HG02943 (cell line): ENCODE measurements around the gene TNFRSF12A.
"Not testable (repeated sequence)": the region's sequence is repeated elsewhere in the genome, so short reads cannot be mapped to it uniquely, and the experiment has no call there.

Source experiments
- ATAC-seq: cut with Tn5 transposase; IDR thresholded peaks from one replicate; pipeline ENCODE4 v1.9.1; 2021; ENCODE audit warnings: mild to moderate bottlenecking, low read depth, moderate library complexity; ENCODE audit not compliant: unreplicated experiment

The TNFRSF12A gene

DNA sequence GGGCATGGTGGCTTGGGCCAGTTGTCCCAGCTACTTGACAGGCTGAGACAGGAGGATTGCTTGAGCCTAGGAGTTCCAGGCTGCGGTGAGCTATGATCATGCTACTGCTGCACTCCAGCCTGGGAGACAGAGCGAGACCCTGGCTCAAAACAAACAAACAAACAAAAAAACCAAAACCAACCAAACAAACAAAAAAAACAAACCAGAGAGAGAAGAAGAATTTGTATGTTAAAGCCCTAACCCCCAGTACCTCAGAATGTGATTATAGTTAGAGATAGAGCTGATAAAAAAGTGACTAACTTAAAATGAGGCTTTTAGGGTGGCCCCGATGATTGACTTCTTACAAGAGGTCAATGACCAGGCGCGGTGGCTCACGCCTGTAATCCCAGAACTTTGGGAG, 24.5 kb downstream of the TNFRSF12A start:
- ATAC-seq: no peak

DNA sequence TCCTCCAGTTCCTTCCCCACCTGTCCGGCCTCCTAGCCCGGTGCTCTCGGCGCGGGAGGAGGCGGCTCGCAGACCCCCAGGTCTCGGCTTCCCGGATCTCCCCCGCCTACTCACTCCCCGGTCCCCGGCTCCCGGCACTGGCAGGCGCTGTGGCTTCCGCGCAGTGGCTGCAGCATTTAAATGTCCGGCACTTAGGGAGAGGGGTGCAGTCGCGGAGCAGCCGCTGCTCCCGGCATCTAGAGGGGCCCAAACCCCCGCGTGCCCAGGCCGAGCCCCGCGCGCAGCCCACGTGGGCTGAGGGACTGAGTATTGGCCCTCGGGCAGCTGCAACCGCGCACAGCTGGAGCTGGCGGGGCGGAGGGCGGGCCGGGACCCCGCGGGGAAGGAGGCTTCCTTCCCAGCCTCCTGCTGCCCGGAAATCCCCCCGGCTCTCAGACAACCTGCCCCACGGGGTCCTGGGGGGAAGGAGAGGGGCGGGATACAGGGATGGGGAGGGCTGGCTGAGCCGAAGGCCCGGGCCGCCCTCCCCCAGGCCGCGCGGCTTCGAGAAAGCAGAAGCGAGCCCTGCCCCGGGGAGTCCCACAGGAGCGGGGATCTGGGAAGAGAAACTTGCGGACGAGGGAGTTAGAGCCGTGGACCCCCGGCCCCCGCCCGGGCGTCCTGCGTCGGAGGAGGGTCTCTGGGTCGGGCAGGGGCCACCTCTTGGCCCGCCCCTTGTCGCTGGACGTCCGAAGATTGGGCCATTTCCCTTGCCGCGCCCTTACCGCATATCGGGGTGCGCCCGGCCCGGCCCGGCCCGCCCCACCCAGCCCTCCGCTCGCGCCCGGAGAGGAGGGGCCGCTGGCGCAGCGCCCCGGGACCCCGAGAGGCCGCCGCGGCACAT, 25.8 kb downstream of the TNFRSF12A start, which contains the start of gene MMP25:
Gene MMP25 (plus strand): TSS at position 804 of the 883 bp plus-strand sequence. CDS start 357 bp downstream, outside the sequence.
- no peak for ATAC-seq

DNA sequence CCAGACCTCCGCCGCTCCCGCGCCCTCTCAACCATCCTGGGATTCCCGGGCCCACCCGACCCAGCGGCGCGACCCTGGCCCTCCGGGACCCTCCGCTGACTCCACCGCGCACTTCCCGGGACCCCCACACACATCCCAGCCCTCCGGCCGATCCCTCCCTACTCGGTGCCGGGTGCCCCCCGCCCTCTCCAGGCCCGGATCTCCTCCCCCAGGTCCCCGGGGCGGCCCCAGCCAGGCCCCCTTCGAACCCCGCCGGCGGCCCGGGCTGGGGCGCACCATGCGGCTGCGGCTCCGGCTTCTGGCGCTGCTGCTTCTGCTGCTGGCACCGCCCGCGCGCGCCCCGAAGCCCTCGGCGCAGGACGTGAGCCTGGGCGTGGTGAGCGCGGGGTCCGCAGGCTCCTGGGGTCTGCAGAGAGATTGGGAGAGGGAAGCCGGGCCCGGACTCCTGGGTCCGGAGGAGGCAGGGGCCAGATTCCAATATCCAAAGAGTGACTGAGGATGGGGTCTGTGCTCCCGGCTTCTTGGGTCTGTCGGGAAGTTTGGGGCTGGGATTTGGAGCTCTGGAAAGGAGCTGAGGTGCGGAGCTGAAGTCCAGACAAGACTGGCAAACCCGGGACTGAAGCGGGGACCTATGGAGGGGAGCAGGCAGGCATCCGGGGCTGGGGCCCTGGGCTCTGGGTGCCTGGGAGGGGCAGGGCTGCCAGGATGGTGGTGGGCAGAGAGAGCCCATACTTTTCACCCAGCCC, 26.6 kb downstream of the TNFRSF12A start:
- ATAC-seq: no peak

DNA sequence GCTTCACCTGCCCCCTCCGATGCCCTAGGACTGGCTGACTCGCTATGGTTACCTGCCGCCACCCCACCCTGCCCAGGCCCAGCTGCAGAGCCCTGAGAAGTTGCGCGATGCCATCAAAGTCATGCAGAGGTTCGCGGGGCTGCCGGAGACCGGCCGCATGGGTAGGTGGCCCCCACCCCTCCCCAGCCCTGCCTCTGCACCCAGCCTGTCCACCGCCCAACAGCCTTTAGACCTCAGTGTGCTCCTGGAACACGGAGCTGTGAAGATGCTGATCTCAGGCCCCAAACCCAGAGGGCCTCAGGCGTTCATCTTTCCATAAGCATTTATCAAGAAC, 27.2 kb downstream of the TNFRSF12A start:
- ATAC-seq: no peak

DNA sequence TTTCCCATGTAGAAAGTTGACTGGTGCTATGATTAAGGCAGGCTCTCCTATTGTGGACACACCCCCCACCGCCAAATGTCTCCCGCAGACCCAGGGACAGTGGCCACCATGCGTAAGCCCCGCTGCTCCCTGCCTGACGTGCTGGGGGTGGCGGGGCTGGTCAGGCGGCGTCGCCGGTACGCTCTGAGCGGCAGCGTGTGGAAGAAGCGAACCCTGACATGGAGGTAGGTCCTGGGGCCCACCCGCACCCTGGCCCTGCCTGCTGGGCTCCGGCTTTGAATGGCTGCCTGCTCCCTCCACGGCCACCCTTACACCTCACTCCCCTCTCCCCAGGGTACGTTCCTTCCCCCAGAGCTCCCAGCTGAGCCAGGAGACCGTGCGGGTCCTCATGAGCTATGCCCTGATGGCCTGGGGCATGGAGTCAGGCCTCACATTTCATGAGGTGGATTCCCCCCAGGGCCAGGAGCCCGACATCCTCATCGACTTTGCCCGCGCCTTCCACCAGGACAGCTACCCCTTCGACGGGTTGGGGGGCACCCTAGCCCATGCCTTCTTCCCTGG, 29.8 kb downstream of the TNFRSF12A start:
- no peak for ATAC-seq

DNA sequence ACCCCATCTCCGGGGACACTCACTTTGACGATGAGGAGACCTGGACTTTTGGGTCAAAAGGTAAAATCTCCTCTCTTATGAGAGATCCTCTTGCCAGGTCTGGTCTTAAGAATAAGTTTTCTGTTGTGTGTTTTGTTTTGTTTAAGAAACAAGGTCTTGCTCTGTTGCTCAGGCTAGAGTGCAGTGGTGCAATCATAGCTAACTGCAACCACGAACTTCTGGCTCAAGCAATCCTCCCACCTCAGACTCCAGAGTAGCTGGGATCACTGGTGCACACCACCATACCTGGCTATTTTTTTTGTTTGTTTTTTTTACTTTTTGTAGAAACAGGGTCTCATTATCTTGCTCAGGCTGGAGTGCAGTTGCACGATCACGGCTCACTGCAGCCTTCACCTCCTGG, 30.3 kb downstream of the TNFRSF12A start:
- ATAC-seq: no peak

DNA sequence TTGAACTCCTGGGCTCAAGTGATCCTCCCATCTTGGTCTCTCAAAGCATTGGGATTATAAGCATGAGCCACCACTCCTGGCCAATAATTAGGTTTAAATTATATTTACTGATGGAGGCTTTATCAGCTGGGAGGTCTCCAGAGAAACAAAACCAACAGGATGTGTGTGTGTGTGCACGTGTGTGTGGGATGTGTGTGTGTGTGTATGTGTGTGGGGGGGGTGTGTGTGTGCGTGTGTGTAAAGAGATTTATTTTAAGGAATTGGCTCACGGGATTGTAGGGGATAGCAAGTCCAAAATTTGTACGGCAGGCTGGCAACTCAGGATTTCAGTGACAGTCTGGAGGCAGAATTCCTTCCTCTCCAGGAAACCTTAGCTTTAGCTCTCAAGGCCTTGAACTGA, 30.8 kb downstream of the TNFRSF12A start:
- no peak for ATAC-seq

DNA sequence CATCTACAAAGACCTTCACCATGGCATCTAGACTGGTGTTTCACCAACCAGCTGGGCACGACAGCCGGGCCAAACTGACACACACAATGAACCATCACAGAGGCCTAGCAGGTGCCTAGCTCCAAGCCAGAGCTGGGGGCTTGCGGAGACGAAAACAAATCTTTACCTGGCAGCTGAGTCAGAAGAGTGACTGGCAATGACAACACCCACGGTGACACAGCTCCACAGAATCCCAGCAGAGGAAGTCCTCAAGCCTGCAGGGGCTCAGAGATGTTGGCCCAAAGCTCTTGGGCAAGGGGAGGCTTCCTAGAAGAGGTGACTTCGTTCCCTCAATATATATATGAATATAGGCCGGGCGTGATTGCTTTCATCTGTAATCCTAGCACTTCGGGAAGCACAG, 31.3 kb downstream of the TNFRSF12A start:
- ATAC-seq: no peak

DNA sequence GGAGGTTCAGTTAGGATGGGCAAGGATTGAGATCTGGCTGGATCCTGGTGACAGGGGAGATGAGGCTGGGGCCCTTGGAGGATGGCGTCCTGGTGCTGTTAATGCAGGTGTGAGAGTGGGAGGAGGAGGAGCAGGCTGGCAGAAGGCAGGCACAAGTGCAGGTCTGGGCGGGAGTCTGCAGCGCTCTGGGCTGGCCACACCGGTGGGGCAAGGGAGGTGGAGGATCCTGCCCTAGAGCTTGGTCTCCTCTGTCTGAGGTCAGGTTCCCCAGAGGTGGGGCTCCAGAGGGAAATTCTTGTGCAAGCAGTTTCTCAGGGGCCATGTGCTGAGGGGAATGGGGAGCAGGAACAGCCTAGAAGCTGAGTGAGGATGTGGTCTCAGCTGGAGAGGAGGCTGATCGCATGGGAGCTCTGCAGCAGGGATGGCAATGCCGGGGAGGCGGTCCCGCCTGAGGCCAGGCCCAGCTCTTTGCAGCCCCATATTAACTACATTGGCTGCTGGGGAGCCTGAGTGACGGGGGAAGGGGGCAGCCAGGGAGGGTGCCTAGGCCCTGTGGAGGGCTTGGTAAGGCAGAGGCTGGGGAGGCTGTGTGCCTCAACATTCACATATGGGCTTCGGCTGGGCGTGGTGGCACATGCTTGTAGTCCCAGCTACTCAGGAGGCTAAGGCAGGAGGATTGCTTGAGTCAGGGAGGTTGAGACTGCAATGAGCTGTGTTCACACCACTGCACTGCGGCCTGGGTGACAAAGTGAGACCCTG, 32.6 kb downstream of the TNFRSF12A start:
- not testable (repeated sequence) for ATAC-seq

DNA sequence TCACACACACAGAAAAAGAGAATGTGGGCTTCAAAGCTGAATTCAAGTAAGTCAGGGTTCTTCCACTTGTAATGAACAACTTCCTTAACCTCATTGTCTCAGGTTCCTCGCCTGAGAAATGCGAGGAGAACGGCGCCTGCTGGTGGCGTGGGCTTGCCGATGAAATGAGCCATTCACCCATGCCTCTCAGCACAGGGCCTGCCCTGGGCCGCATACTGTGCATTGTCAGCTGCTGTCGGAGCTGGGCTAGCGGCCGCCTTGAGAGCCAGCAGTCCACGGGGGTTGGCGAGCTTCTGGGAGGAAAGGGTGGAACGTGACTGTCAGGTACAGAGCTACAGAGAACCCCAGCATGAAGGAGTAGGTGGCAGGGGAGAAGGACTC, 33.2 kb downstream of the TNFRSF12A start:
- not testable (repeated sequence) for ATAC-seq

DNA sequence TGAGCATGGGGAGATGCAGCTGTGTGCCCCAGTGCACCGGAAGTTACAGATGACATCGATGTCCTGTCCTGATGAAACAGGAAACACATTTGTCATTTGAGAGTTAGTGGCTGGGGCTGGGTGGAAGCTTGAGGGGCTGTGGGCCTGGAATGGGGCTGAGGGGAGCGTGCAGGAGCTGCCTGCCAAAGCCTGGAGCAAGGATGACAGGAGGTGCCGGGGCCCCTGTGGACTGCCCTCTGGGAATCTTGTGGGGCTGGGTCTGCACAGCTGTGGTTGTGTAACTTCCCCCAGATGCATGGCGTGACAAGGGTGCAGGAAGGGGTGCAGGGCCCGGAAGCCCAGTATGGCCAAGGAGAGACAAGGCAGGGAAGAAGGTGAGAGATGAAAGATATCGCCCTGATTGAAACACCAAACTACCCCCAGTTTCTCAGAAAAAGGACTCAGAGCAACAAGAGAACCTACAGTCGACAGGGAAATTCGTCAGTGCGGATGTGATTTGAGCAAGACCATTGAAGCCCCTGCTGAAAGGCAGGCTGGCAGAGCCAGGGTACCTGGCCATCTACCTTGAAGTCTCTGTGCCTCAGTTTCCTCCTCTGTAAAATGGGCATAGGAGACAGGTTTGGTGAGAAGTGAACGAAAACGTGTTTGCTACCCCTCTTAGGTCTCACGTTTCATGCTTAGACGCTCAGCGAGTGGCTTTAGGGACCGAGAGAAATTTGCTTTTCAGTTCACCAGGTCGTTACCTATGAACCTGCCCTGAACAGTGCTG, 35.0 kb downstream of the TNFRSF12A start:
- ATAC-seq: no peak

DNA sequence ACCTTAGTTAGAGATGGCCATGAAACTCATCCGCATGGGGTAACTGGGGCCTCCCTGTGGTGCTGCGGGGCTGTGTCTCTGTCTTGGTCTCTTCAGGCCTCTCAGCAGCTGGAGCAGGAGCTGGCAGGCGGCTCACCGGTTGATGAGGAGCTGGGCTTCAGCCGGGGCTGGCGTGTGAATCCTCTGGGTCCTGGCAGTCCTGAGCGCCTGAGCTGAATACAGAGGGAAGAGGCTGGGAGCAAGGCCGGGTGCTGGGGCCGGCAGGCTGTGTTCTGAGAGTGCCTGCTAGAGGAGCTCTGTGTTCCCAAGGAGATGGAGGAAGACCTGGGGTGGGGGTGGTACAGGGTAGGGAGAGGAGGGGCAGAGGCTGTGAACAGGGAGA, 35.6 kb downstream of the TNFRSF12A start:
- ATAC-seq: not testable (repeated sequence)

DNA sequence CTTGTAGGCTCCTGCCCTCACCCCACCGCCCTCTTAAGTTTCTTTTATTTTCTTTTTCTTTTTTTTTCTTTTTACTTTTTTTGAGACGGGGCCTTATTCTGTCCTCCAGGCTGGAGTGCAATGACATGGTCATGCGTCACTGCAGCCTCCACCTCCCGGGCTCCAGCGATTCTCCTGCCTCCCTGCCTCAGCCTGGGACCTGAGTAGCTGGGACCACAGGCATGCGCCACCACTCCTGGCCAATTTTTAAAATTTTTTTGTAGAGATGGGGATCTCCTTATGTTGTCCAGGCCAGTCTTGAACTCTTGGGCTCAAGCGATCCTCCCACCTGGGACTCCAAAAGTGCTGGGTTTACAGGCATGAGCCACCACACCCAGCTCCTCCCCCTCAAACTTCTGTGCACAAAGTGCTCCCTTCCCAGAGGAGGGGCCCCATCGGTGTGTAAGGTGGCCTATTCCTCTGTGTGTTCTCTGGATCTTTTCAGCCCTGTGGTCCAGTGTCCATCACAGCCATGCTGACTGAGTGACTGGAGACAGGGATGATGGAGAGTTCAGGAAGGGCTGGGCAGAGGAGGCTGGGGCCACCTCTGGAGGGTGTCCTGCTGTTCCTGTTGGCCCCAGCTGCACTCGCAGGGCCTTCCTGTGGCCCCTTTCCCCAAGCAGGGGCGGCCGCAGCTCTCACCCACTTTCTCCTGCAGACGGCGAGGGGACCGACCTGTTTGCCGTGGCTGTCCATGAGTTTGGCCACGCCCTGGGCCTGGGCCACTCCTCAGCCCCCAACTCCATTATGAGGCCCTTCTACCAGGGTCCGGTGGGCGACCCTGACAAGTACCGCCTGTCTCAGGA, 36.4 kb downstream of the TNFRSF12A start:
- ATAC-seq: no peak

DNA sequence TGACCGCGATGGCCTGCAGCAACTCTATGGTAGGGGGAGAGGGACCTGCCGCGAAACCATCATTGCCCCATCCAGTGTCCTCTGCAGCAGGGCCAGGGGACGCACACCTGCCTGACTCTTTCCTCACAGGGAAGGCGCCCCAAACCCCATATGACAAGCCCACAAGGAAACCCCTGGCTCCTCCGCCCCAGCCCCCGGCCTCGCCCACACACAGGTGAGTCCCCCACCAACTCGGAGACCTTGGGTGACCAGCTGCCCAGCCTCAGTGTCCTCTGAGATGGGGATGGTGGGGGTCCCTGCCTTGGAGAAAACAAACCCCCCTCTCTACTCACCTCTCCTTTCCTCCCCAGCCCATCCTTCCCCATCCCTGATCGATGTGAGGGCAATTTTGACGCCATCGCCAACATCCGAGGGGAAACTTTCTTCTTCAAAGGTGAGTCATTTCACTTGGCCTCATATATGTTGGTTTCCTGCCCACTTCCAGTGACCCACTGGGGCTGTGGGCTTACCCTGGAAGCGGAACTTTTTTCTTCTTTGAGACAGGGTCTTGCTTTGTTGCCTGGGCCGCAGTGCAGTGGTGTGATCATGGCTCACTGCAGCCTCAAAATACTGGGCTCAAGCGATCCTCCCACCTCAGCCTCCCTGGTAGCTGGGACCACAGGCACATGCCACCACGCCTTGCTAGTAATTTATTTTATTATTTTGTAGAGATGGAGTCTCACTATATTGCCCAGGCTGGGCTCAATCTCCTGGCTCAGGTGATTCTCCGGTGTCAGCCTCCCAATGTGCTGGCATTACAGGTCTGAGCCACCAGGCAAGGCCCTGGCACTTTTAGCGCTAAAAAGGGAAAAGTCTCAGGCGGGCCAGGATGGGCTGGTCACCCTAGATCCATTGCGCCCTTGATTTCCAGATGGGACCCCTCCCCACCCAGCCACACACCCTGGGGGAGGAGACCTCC, 37.3 kb downstream of the TNFRSF12A start:
- no peak for ATAC-seq

DNA sequence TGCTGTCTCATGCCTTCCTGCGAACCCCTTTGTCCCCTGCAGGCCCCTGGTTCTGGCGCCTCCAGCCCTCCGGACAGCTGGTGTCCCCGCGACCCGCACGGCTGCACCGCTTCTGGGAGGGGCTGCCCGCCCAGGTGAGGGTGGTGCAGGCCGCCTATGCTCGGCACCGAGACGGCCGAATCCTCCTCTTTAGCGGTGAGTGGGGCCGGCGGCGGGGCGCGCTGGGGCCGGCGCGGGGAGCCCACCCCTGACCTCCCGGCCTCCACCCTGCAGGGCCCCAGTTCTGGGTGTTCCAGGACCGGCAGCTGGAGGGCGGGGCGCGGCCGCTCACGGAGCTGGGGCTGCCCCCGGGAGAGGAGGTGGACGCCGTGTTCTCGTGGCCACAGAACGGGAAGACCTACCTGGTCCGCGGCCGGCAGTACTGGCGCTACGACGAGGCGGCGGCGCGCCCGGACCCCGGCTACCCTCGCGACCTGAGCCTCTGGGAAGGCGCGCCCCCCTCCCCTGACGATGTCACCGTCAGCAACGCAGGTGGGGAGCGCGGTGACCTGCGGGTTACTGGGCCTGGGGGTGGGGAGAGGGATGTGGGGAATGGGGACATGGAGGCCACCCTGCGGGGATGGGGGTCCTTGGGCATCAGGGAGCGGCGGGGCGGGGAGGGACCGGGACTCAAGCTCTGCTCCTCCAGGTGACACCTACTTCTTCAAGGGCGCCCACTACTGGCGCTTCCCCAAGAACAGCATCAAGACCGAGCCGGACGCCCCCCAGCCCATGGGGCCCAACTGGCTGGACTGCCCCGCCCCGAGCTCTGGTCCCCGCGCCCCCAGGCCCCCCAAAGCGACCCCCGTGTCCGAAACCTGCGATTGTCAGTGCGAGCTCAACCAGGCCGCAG, 38.2 kb downstream of the TNFRSF12A start:
- peak; percentile 25 for ATAC-seq

DNA sequence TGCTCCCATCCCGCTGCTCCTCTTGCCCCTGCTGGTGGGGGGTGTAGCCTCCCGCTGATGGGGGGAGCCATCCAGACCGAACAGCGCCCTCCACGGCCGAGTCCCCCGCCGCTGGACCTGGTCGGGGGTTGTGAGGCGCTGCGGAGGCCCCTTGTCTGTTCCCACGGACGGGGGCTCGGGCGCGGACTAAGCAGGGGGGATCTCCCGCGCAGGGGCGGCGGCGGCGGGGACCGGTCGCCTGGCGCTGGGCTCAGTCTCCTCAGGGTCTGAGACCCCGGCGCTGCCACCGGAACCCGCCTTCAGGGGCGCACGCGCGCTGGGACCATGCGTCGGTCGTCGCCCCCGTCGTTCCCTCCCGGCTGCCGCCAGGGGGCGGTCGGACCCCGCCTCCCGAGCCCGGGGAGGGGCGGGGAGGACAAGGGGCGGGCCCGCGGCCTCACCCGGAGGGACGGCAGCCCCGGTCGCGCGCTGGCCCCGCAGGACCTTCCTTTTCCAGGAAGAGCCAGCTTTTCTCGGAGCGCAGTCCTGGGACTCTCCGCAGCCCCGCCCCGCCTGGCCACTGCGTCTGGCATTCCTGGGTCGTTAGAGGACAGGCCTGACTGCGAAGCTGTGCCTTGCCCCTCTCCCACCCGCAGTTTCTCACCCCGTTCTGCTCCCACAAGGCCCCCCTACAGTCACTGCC, 39.0 kb downstream of the TNFRSF12A start:
- peak; percentile 59 for ATAC-seq
